NCI-H128 (cell line): ENCODE data around the gene IL1RAPL2.
"Not testable (repeated sequence)": the region's sequence is repeated elsewhere in the genome, so short reads cannot be mapped to it uniquely, and the experiment has no call there.

Experiments used
- DNase-seq: peaks from one replicate; lab custom pipeline; 2025; ENCODE audit not compliant: unreplicated experiment; lab: John Stamatoyannopoulos, UW

The IL1RAPL2 gene

GRCh38 chrX:104669063-104669462 lies 103.1 kb downstream of the IL1RAPL2 start:
- DNase-seq = no peak

- DNase-seq = no peak
These were observed 104.1 kb downstream of the IL1RAPL2 start for GRCh38 chrX:104670051-104670450.

- DNase-seq = not testable (repeated sequence)
These were observed 111.5 kb downstream of the IL1RAPL2 start for GRCh38 chrX:104677517-104677916.

GRCh38 chrX:104679175-104679574 lies 113.2 kb downstream of the IL1RAPL2 start:
- no peak for DNase-seq

GRCh38 chrX:104681214-104681613 lies 115.2 kb downstream of the IL1RAPL2 start:
- no peak for DNase-seq

- no peak for DNase-seq
These were observed 118.1 kb downstream of the IL1RAPL2 start for GRCh38 chrX:104684077-104684476.

GRCh38 chrX:104695593-104695992 lies 129.6 kb downstream of the IL1RAPL2 start:
- DNase-seq = no peak

GRCh38 chrX:104696667-104697066 lies 130.7 kb downstream of the IL1RAPL2 start:
- no peak for DNase-seq

GRCh38 chrX:104697294-104697693 lies 131.3 kb downstream of the IL1RAPL2 start:
- no peak for DNase-seq

- DNase-seq = no peak
These were observed 141.0 kb downstream of the IL1RAPL2 start for GRCh38 chrX:104707042-104707441.

- DNase-seq = no peak
These were observed 141.6 kb downstream of the IL1RAPL2 start for GRCh38 chrX:104707572-104707971.

- no peak for DNase-seq
These were observed 146.5 kb downstream of the IL1RAPL2 start for GRCh38 chrX:104712515-104712914.

- DNase-seq = no peak
These were observed 155.9 kb downstream of the IL1RAPL2 start for GRCh38 chrX:104721854-104722253.

GRCh38 chrX:104728456-104728855 lies 162.5 kb downstream of the IL1RAPL2 start:
- DNase-seq = no peak

- no peak for DNase-seq
These were observed 176.4 kb downstream of the IL1RAPL2 start for GRCh38 chrX:104742355-104742754.

- DNase-seq = no peak
These were observed 179.2 kb downstream of the IL1RAPL2 start for GRCh38 chrX:104745152-104745551.

GRCh38 chrX:104749951-104750610 lies 184.1 kb downstream of the IL1RAPL2 start:
- no peak for DNase-seq

GRCh38 chrX:104762641-104763040 lies 196.6 kb downstream of the IL1RAPL2 start:
- DNase-seq = no peak

GRCh38 chrX:104789784-104790183 lies 223.8 kb downstream of the IL1RAPL2 start:
- DNase-seq = no peak

GRCh38 chrX:104795804-104796203 lies 229.8 kb downstream of the IL1RAPL2 start:
- no peak for DNase-seq

- no peak for DNase-seq
These were observed 237.2 kb downstream of the IL1RAPL2 start for GRCh38 chrX:104803219-104803618.

GRCh38 chrX:104806346-104806745 lies 240.3 kb downstream of the IL1RAPL2 start:
- no peak for DNase-seq

GRCh38 chrX:104833401-104833800 lies 267.4 kb downstream of the IL1RAPL2 start:
- DNase-seq = no peak
